Nucleus accumbens (tissue), 56 donors: ENCODE measurements around the gene BASP1.
"Not testable (repeated sequence)": the region's sequence is repeated elsewhere in the genome, so short reads cannot be mapped to it uniquely, and the experiment has no call there.

Experiments used
- DNase-seq, 56 donors: peaks; one replicate each; lab custom pipeline; 2025; lab: John Stamatoyannopoulos, UW

BASP1 gene

DNA sequence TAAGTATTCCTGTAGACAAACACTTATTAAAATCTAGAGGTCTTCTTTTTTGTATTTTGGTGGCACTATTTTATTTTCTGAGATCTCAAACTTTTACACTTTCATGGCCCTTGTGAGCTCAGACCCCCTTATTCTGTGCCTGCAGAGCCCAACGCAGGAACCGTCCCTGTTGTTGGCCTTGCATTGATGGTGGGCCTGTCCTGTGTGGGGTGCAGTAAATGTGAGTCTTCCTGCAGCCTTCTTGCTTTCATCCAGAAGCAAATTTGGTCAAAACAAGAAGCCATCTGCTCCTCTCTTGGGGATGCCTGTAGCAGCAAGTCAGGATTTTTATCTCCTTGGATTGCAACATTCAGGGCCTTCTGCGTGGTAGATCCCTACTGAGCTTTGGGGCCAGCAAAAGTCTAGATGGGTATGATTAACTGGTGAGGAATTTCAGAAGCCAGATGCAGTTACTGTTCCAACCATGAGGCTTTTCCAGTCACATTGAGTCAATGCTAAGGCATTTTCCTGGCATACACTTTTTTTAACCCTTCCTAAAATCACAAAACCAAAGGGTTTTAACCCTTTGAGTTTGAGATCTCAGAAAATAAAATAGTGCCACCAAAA is 31.7 kb downstream of the BASP1 start:
- DNase-seq, result no peak

DNA sequence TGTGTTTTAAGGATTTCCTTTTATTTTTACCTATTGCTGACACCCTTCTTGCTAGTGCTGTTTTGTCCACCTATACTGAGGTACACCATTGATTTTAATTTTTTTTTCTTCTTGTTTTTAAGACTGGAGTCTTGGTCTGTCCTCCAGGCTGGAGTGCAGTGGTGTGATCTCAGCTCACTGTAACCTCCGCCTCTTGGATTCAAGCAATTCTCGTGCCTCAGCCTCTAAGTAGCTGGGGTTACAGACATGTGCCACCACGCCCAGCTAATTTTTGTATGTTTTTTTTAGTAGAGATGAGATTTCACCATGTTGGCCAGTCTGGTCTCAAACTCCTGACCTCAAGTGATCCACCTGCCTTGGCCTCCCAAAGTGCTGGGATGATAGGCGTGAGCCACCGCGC is 32.4 kb downstream of the BASP1 start:
- not testable (repeated sequence) for DNase-seq

DNA sequence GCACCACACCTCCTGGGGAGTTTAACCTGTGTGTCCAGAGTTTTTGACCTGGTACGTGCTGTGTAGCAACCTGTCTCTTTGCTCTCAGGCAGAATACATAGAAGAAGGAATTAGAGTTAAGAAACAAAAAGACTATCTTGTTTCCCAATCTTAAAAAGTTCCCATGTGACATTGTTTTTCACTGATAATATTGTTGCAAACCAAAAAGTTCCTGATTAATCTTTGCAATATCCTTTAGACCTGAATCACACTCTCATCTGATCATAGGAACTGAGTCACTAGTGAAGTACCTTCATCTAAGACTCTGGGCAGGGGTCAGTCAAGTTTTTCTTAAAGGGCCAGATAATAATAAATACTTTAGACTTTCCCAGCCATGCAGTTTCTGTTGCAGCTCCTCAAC is 35.1 kb downstream of the BASP1 start:
- no peak for DNase-seq

DNA sequence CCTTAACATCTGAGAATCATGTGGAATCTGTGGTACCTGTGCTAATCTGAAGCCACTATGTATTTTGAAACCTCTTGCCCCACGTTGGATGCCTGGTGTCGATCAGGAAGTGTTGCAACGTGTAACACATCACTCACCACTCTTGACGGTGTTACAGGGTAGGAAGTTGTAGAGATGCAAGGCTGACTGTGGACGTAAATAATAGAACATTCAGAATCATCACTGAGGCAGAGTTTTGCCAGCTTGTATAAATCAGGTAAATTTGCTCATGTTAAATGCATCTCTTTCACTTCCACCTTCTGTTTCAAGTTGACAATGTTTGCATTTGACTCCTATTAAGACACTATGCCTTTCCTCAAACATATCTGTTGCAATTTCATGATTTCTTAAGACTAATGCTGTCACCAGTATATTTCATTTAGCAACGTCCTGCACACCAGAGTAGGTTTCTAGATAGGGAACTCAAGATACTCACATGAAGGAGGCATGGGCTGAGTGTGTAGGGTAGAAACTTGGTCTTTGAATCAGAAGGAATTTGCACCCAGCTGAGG is 38.1 kb downstream of the BASP1 start:
- DNase-seq, result no peak

DNA sequence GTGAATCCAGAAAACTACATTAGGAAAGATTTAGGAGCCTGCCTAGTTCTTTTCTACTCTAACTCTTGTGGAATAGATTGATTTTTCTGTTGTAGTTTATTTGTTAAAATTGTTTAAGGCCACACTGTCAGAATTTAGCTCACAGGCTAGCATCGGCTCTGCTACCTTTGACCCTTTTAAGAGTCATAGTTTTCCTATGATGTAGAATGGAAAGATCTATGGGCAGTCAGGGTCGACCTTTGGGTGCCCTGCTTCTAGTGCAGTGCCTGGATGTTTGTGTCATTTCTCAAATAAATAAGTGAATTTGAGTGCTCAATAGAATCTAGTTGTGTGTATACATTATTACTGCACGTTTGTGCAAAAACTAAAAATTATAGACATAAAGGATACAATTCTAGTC is 38.7 kb downstream of the BASP1 start:
- DNase-seq, result no peak

DNA sequence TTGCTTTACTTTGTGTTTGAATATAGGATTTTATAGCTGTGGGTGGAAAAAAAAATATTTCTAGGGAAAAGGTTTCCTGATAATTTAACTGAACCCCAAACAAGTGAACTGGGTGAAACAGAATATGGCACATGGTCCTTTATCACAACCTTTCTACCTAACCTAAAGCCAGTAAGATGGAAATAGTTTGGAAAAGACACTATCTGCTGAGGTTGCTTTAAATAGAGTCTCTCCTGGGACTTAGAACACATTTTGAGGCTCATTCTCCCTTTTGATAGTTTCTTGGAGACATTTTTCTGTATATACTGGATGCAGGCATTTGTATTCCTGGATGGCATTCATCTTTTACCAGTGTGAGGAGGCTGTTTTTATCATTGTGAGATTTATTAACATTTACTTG is 39.4 kb downstream of the BASP1 start:
- no peak for DNase-seq

DNA sequence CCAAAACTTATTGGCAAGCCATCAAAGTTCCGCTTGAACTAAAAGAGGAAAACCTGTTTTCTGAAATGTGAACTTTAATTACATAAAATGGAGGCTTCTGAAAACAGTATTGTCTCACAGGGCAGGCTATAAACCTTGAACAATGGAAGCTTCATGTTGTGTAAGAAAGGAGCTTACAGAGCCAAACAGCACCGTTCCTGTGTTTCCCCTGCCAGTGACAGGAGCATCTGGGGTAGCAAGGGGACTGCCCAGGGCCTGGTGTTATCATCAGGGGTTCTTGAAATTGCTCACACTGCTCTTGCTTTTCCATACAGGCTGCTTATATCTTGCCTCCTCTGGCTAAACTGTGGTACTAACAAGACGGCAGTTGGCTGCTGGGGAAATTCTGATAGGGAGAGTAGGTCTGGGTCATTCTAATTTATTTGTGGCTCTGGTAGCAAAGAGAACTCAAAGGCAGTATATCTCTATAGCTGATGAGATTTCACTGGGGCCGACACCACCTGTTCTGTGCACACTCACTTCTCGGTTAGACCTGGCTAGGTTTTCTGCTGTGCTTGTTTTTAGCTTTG is 40.4 kb downstream of the BASP1 start:
- DNase-seq, result no peak

DNA sequence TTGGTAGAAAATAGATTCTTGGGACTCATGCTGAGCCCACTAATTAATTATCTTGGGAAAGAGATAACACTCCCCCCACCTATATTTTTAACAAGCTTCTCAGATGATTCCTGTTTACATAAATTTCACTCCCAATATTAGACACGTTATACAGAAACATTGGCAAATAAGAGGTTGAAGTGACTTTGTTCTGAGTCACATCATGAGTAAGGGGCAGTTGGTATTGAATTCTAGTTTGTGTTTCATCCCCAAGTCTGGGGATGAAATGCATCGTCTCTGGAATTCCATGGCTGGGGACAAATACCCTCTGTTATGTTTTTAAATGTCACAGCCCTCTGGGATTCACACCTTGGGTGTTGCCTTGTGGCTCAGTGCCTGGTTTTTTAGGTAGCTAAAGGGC is 41.0 kb downstream of the BASP1 start:
- DNase-seq, result no peak

DNA sequence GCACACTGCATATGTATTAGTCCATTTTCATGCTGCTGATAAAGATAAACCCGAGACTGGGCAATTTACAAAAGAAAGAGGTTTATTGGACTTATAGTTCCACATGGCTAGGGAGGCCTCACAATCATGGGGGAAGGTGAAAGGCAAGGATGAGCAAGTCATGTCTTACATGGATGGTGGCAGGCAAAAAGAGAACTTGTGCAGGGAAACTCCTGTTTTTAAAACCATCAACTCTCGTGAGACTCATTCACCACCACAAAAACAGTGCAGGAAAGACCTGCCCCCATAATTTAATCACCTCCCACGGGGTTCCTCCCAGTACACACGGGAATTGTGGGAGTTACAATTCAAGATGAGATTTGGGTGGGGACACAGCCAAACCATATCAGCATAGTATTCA is 41.6 kb downstream of the BASP1 start:
- DNase-seq, result not testable (repeated sequence)

DNA sequence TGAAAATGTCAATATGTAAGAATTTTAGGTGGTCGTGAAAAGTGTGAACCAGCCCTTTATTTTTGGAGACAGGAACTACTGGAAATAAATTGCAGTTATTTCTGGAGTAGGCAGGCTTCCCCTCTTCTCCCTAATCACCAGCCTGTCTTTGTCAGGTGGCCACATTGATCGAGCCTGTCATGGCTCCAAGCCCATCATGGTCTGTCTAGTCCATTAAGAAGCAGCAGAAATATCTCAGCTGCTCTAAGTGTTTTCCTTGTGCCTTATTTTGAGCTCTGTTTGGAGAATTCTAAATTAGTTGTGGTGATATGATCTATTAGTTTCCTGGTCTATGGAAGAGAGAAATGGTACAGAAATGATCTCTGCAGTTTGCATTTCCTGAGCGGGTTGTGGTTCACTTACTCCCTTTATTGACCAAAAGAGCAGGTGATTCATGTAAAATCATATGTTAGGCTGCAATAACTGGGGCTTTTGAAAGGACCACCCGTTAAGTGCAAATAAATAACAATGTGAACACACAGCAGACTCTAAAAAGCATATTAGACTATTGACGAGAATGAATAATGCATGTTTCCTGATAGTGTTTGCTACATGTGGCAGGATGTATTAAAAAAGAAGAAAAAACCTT is 42.3 kb downstream of the BASP1 start:
- no peak for DNase-seq

DNA sequence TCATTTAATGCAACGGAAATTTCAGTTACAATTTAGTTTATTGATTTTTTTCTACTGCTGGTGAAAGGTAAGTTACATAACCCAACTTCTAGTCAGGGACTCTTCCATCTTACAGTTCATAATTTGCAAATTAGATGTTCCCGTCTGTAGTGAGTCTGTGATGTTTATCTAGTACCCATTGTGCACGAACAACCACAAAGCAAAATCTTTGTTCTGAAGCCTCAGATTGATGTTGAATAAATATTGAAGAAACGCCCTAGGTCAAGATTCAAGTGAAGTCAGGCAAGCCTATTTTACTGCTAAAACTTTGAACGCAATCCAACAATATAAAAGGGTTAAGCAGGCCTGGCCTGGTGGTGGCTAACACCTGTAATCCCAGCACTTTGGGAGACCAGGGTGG is 43.1 kb downstream of the BASP1 start:
- no peak for DNase-seq

DNA sequence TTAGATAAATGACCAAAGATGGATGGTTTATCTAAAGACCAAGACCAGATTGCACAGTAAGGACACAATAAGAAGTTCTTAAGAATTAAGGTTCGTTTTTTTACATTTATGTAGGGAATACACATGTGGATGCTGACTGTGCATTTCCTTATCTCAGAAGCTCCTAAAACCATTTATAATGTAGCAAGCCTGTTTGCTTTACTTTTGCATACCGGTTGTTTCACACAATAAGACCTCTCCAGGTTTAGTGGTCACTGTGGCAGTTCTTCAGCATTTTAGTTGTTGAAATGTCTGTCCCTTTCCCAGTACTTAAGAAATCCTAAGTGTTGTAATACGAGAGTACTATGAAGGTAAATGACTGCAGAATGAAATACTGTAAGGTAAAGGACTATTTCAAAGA is 43.6 kb downstream of the BASP1 start:
- DNase-seq, result no peak

DNA sequence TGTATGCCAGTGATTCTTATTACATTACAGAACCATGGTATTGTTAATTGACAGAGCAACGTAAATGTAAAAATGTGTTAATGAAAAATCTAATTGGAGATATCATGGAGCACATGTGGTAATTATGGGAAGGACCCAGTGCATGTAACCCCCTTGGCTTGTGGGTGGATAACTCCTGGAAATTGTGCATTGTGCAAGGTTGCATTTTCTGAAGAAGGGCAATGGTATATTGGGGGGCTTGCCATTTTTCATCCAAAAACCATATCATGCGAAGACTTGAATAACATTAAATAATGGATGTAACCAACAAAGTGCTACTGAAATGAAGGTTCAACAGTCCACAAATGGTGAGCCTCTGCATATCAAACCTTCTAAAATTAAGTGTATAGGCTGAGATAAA is 47.6 kb downstream of the BASP1 start:
- DNase-seq, result no peak

DNA sequence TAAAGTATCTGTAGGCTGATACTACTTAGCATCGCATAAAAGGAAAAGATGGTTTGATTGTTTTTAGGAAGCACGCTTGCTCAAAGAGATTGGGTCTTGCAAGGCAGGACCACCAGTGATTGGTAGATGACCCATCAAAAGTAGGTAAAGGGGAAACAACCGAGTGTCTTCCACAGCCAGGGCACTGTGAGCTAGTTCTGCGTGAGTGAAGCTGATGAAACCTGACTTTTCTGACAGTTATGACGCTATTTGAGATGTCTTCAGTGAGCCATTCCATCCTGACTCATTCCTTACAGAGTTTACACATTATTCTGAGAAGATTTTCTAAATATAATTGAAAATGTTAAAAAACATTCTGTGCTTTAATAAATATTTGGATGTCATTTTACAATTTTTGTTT is 49.7 kb downstream of the BASP1 start:
- no peak for DNase-seq

DNA sequence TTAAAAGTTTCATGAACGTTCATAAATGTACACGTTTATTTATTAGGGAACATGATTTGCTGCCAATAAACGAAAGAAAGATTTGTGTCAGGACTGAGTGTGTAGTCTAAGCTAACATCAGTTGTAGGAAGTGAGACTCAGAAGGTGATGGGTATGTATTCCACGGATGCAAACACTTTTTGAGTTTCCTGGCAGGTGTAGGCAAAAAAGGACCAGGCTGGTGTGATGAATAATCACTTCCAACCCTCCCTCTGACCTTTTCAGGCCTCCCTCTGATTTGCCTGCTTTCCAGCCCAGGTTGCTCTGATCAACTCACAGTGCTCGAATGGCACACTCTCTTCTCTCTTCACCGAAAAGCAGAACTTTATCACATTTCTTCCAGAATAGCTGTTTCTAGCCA is 51.8 kb downstream of the BASP1 start:
- DNase-seq, result no peak

DNA sequence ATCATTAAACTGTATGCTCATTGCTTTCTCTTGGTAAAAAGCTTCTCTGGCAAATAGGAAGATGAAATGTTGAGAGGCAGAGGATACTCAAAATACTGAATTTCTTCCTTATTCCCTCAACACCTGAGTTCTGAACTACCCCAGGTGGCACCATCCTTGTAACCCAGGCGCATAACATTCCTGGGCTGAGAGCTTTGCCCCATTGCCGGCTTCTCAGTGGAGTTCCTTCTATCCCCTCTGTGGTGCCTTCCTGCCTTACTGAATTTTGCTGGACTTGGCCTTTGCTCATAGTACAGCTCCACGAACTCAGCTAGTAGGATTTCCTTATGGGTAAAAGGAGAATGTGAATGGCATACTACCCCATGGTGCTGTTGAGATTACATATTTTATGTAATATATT is 54.7 kb downstream of the BASP1 start:
- DNase-seq, result no peak

DNA sequence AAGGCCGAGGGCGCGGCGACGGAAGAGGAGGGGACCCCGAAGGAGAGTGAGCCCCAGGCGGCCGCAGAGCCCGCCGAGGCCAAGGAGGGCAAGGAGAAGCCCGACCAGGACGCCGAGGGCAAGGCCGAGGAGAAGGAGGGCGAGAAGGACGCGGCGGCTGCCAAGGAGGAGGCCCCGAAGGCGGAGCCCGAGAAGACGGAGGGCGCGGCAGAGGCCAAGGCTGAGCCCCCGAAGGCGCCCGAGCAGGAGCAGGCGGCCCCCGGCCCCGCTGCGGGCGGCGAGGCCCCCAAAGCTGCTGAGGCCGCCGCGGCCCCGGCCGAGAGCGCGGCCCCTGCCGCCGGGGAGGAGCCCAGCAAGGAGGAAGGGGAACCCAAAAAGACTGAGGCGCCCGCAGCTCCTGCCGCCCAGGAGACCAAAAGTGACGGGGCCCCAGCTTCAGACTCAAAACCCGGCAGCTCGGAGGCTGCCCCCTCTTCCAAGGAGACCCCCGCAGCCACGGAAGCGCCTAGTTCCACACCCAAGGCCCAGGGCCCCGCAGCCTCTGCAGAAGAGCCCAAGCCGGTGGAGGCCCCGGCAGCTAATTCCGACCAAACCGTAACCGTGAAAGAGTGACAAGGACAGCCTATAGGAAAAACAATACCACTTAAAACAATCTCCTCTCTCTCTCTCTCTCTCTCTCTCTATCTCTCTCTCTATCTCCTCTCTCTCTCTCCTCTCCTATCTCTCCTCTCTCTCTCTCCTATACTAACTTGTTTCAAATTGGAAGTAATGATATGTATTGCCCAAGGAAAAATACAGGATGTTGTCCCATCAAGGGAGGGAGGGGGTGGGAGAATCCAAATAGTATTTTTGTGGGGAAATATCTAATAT is 58.1 kb downstream of the BASP1 start:
- no peak for DNase-seq

DNA sequence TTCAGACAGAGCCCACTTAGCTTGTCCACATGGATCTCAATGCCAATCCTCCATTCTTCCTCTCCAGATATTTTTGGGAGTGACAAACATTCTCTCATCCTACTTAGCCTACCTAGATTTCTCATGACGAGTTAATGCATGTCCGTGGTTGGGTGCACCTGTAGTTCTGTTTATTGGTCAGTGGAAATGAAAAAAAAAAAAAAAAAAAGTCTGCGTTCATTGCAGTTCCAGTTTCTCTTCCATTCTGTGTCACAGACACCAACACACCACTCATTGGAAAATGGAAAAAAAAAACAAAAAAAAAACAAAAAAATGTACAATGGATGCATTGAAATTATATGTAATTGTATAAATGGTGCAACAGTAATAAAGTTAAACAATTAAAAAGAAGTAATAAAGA is 59.0 kb downstream of the BASP1 start:
- DNase-seq, result no peak

DNA sequence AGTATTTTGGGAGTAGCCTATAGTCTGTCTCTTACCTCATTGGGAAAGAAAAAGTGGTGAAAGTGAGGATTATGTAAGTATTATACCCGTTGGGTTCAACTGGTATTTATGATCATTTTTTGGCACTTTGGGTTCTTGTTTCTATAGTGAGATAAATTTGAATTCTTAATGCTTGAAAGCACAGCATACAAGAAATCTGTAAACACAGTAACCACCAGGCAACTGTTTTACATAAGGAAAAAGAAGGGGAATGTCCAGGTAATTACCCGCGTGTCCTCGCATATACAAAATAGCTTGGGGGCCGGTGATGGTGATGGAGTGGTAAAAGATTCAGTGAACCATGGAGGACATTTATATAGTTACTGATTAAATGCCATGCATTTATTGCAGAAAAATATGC is 60.5 kb downstream of the BASP1 start:
- DNase-seq, result no peak

DNA sequence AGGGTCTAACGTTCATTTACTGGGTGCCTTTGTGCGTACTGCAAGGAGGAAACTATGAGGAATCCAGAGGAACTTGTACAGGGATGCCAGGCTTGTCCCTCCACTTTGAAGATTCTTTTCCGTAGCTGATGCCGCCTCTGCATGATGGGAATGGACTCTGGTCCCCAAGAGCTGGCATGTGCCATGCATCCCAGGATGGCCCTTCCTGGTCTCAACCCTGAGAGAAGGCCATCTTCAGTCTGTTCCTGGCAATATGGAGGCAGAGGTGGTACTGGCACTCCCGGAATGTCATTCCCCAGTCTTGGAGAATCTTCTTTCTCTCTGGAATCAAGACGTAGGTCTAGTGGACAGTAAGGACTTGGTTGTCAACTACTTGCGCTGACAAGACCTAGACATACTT is 61.5 kb downstream of the BASP1 start:
- DNase-seq, result no peak

DNA sequence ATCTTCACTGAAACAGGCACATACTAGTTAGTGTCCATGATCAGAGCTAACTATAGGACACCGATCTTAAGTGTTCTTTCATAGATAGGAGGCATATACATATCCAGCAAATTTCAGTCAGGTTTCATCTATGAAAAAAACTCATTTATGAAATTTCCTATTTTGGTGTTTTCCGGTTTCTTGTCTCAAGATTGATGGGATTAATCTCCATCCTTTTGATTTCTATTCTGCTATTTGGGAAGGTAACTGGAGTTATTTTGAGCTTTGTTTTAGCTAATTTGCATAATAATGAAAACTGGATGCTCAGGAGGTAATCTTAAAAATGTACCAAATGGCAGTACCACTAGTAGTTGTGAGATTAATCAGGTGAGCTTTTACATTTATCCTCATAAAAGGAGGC is 62.1 kb downstream of the BASP1 start:
- no peak for DNase-seq
